ENCODE measurements around the gene PTPDC1.

DNA sequence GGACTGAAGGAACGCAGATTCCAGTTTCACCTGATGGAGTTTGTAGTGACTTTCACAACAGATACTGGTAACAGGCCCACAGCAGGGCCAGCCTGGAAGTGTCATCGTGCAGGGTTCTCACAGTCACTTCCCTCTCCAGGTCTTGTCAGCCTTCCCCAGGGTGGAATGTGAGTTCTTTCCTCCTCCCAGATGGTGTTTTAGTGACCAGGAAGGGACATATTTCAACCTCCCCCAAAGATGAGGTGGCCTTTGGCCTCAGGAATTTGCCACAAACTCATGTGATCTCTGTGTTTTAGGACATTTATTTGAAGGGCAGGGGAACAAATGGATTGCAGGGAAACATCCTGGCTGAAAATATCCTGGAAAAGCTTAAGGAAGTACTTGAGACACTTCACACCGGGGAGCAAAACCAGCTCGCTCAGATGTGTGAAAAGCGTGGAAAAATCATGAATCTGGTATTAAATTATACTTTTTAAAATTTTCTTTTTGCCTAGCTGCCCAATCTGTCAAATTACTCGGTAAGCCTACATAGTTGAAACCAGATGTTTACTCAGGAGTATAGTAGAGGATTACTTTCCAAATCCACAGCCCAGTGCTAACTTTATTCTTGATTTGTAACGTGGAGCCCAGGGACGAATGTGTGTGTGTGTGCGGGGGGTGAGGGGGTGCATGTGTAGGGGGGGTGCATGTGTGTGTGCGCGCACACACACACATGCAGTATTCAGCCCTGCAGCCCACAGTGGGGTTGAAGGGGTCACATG, 66.8 kb downstream of the PTPDC1 start:
- TF ChIP-seq POLR2A (IDR thresholded peaks at IDR 0.05) (no peak), POLR2AphosphoS5 (IDR thresholded peaks at IDR 0.05) (no peak), EP300 (IDR thresholded peaks at IDR 0.05) (no peak)
- TF ChIP-seq, protein P1, sequence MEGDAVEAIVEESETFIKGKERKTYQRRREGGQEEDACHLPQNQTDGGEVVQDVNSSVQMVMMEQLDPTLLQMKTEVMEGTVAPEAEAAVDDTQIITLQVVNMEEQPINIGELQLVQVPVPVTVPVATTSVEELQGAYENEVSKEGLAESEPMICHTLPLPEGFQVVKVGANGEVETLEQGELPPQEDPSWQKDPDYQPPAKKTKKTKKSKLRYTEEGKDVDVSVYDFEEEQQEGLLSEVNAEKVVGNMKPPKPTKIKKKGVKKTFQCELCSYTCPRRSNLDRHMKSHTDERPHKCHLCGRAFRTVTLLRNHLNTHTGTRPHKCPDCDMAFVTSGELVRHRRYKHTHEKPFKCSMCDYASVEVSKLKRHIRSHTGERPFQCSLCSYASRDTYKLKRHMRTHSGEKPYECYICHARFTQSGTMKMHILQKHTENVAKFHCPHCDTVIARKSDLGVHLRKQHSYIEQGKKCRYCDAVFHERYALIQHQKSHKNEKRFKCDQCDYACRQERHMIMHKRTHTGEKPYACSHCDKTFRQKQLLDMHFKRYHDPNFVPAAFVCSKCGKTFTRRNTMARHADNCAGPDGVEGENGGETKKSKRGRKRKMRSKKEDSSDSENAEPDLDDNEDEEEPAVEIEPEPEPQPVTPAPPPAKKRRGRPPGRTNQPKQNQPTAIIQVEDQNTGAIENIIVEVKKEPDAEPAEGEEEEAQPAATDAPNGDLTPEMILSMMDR (IDR thresholded peaks at IDR 0.05), result no peak
